Measurements from ENCODE around the gene CYP4A22.

Gene CYP4A22

GRCh38 chr1:47179988-47180563, 42.8 kb downstream of the CYP4A22 start:
- no peak for TF ChIP-seq CTCF (IDR thresholded peaks at IDR 0.05; ENCODE audit: control insufficient read depth, insufficient read depth, low read depth, low read length, missing control alignments)
- no peak overlapping the region; the same call in 1 of the 2 replicates for H3K4me3 ChIP-seq (ENCODE audit: control insufficient read depth, low read depth, low read length)
- DNase-seq (ENCODE audit: low read depth), result no peak

- no peak overlapping the region for H3K4me3 ChIP-seq (ENCODE audit: control insufficient read depth, low read depth, low read length)
- TF ChIP-seq CTCF (IDR thresholded peaks at IDR 0.05; ENCODE audit: control insufficient read depth, insufficient read depth, low read depth, low read length, missing control alignments), result no peak
- no peak for DNase-seq (ENCODE audit: low read depth)
These were observed 43.4 kb downstream of the CYP4A22 start for GRCh38 chr1:47180603-47181094.

- no peak for TF ChIP-seq CTCF (IDR thresholded peaks at IDR 0.05; ENCODE audit: control insufficient read depth, insufficient read depth, low read depth, low read length, missing control alignments)
- no peak overlapping the region for H3K4me3 ChIP-seq (ENCODE audit: control insufficient read depth, low read depth, low read length)
- no peak for DNase-seq (ENCODE audit: low read depth)
These were observed 44.1 kb downstream of the CYP4A22 start for GRCh38 chr1:47181095-47181954.

- H3K4me3 ChIP-seq (ENCODE audit: control insufficient read depth, low read depth, low read length), result no peak overlapping the region
- TF ChIP-seq CTCF (IDR thresholded peaks at IDR 0.05; ENCODE audit: control insufficient read depth, insufficient read depth, low read depth, low read length, missing control alignments), result no peak
- no peak for DNase-seq (ENCODE audit: low read depth)
These were observed 44.9 kb downstream of the CYP4A22 start for GRCh38 chr1:47181955-47182675.

GRCh38 chr1:47182676-47183235, 45.5 kb downstream of the CYP4A22 start:
- TF ChIP-seq CTCF (IDR thresholded peaks at IDR 0.05; ENCODE audit: control insufficient read depth, insufficient read depth, low read depth, low read length, missing control alignments), result no peak
- H3K4me3 ChIP-seq (ENCODE audit: control insufficient read depth, low read depth, low read length), result no peak overlapping the region
- DNase-seq (ENCODE audit: low read depth), result no peak

Measured in AG09309 (cell line).